NCI-H2196 treated with DMSO at 0.1 percent for 48 hours (cell line): Measurements from ENCODE around the gene ZC3H8.

Source experiments
- DNase-seq: peaks from one replicate; lab custom pipeline; 2025; ENCODE audit not compliant: unreplicated experiment; lab: John Stamatoyannopoulos, UW

Gene ZC3H8

DNA sequence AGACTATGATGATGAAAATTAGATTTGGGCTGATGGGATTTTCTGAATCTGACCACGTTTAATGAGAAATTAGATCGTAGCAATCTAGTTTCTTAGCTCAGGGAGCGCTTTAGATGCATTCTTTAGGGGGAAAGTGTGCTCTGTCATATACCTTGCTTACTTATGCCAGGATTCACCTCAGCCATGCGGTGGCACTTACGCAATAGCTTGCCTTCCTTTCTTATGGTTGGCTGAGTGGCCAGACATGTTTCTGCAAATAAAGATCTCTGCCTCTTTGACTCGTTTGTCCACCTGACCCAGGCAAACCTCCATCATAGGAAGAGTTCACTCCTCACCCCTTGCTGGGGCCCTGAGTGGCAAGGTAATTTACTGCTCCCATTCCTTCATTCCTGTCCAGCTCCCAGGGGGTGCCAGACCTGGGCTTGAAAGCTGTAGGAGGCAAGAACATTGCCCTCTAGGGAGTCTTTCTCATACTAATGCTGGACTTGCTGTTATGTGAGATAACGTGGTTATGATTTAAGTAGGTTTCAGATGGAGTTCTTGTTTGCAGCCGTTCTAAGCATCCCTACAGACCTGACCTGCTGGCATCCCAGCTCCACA, 59.6 kb downstream of the ZC3H8 start:
- DNase-seq: no peak

DNA sequence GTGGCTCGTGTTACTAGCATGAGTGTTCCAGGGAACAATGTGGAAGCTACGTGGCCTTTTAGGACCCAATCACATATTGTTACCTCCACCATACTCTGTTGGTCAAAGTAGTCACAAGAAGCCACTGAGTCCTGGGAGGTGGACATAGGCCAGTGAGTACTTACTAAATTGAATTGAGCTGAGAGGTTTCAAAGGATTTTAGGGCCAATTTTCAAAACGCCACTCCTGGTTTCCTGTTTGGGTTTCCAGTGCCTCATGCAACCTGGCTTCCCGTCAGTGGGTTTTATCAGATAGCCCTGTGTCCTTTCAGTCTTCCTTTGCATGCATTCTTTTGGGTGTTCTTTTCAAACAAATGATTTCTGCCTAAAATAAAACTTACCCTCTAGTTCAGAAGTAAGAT, 60.4 kb downstream of the ZC3H8 start:
- DNase-seq: no peak

DNA sequence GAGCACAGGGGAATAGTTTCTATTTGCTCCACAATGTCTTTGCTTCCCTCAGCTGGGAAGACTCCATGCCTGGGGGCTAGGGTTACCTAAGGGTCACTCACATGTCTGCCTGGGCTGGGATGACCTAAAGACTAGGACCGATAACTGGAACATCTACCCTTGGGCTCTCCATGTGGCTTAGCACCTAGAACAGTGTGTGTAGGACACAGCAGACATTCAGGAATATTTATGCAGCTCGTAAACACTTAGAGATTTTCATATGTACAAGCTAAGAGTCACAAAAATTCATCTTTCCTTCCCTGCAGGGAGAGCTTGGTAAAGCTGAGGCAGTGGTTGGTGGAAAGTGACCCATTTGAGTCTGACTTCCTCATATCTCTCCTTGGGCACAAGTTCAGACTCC, 60.8 kb downstream of the ZC3H8 start:
- no peak for DNase-seq

DNA sequence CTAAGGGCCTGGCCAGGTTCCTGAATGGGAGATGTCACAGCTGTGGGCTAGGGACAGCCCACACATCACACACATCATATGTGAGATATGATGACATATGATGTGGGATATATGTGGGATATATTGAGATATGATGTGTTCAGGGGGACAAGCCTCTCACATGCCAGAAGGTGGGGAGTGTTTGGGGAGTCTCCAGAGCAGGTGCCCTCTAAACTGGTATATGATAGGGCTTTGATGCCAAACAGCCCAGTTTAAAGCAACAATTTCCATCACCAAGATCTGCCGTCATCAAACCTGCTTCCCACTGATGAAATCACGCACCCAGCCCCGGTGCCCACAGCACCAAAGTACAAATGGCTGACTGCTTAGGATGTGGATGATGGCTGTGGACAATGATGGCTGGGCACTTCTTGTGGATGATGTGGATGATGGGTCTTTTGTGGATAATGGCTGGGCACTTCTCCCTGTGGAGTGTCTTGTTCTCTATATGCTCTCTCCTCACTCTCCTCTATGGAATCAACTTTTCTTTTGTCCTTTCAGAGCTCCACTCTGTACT, 65.8 kb downstream of the ZC3H8 start:
- DNase-seq: no peak

DNA sequence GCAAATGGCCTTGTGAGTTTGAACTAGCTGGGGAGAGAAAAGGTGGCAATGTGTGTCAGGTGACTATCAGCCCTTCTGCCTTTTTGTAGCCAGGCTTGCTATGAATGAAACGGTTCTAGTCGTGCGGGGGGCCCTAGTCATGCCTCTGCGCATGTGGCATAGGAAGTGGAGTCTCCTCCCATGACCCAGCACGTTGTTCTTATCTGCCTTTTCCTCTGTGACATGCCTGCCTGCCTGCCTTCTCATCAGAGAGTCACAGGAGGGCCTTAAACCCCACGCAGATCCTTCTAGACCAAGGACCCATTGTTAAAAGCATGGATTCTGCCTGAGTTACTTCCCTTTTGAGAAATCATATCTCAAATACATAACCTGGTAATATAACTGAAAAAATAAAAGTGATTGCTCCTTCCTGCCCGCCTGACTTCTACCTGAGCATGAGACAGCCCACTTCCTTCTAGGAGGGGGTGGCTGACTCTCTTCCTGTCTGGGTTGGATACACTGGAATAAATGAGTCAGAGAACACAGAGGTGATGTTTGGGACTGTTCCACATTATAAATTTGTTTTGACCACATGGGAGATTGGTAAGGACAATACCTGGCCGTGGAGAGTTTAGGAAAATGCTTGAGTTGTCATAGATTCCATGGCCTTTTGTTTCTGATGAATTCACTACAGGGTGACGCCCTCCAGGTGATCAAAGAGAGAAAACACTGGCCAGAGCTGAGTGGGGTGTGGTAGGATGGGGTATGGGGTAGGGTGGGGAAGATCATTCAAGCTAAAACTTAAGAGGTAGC, 66.8 kb downstream of the ZC3H8 start:
- peak; percentile 7 for DNase-seq

DNA sequence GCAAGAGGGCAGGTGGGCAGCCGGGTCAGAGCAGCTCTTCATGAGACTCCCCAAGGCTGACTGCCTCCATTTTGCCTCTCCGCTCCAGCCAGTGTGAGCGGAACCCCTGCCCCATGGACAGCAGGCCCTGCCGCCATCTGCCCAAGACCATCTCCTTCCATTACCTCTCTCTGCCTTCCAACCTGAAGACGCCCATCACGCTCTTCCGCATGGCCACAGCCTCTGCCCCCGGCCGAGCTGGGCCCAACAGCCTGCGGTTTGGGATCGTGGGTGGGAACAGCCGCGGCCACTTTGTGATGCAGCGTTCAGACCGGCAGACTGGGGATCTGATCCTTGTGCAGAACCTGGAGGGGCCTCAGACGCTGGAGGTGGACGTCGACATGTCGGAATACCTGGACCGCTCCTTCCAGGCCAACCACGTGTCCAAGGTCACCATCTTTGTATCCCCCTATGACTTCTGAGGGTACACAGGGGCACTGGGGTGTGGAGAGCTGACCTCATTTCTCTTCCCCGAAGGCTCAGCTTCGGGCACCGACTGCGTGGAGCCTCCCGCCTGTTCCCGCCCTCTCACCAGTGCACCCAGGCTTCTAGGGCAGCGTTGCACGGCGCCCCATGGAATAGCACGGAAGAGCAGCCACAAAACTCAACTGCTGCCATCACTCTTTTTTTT, 67.7 kb downstream of the ZC3H8 start:
- DNase-seq: no peak

DNA sequence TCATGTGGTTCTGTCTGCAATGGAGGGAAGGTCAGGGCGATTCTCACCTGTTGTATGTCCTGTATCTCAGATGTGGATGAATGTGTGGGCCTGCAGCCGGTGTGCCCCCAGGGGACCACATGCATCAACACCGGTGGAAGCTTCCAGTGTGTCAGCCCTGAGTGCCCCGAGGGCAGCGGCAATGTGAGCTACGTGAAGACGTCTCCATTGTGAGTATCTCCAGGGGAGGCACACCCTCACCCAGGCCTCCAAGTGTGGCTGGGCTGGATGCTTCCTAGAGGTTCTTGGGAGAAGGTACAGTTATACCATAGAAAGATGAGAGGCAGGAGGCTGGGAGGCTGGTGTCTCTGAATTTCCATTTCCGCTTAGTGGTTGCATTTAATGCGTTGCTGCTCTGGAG, 69.7 kb downstream of the ZC3H8 start:
- DNase-seq: no peak

DNA sequence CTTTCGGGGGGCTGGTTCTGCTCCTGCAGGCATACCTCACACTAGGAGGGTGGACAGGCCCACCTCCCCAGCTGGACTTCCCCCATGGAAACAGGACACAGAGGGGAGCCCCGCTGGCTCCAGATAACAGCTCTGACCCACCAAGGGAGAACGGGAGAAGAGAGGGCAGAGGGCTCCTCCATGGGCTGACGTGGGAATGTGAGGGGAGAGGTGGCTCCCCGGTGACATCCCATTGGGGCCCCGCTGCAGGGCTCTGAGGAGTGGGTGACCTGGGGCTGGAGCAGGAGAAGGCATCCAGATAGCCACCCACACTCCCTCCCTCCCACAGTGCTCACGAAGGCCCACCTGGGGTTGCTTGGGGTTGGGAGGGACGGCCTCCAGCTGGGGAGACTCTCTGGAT, 70.7 kb downstream of the ZC3H8 start:
- DNase-seq: no peak

DNA sequence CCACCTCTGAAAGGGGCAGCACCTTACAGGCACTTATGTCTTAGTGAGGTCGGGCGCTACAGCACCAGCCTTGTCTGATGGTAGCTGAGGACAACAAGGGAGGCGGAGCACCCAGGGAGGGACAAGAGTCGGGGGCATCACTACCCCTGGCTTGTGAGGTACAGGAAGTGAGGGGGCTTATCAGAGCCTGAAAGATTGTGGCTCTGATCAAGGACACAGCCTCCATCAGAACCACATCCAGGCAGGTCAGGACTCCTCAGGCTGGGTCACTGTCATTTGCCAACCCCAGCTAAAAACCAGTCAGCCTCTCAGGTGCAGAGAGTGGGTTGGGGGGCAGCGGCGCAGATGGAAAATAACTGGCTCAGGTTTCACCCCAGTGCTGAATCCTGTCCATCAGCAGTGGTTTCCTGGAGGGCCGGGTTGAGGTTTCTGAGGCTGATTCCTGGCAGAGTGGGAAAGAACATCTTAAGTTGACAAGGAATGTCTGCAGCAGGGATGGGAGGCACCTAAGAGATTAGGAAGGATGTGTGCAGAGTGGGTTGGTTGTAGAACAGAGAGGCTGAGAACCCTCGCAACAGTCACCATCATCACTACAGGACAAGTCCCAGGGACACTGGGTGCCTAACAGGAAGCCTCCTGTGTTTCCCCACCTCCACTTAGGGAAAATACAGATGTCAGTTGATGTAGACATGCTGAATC, 71.4 kb downstream of the ZC3H8 start:
- no peak for DNase-seq

DNA sequence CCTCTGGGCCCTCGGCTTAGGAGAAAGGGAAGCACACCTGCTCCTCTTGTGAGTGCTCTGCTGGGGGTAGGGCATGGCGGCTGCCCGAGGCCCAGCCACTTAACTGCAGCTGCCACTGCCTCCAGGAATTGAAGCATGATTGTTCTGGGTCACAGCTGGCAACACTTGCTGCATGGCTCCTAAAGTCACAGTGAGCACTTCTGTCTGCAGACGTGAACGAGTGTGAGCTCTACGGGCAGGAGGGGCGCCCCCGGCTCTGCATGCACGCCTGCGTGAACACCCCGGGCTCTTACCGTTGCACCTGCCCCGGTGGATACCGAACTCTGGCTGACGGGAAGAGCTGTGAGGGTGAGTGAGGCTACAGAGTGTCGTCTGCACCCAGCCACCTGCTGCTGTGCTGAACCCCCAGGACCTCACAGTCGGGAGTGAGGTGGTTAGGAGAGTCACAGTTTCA, 72.2 kb downstream of the ZC3H8 start:
- DNase-seq: peak; percentile 85

DNA sequence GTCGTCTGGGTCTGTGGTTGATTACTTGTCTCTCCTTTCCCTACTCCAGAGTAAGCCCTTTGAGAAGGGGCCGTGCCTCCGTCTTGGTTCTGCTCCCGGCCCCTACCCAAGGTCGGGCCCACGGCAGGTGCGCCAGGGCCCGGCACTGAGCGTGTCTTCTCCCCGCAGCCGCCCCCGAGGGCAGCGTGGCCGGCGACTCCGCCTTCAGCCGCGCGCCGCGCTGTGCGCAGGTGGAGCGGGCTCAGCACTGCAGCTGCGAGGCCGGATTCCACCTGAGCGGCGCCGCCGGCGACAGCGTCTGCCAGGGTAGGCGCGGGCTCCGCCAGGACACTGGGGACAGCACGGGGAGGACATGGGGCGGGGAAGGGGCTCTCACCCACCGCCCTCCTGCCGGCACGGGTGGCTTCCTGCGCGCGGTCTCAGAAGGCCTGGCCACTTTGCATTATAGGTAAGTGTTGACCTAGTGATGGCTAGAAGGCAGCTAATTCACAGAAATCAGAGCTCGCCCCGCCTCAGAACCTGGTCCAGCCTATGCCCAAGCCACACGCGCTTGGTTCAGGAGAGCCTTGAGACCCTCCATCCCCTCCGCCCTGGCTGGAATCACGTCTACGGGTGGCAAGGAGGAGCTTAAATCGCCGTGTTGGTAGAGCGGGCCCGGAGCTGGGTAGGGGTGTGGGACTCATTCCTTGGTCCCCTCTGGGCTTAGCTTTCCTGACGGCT, 73.1 kb downstream of the ZC3H8 start:
- peak; percentile 37 for DNase-seq

DNA sequence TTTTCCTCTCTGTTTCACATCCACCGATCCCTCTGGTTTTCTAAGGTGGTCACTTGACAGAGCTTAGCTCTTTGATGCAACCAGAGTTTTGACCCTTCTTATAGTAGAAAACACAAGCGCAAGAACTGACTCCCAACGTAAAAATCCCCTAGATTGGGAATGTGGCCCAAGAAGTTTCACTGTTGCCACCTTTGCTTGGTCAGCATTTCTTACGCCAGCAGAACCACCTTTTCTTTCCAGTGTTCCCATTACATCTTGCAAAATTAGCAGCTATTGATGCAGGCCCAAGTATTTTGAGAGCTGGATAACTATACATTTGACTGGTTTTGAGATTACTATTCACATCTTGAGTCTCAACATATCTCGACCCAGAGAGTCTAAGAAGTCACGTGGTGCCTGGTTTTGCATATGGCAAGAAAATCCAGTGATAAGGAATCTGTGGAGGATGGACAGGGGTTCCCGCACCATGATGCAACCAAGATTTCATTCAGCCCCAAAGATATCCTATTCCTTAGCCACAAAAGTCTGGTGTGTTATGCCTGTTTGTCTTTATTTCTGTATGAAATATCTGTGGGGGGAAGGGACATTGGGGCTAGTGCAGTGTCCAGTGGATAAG, 78.8 kb downstream of the ZC3H8 start:
- DNase-seq: no peak

DNA sequence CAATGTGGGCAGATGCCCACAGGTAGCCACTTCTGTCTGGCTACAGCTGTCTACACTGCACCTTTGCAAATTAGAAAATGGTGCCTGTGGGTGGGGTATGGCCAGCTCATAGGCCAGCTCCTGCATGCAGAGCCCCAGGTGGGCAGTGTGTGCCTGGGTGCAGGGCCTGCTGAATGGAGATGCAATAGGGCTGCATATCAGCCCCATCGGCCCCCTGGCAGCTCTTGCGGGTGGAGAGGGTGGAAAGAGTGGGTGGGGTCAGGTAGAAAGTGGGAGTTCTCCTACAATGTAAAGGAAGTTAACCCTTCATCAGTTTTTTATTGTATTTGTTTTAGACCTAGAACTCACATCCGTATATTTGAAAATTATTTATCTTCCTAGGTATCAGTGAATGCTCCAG, 79.5 kb downstream of the ZC3H8 start:
- DNase-seq: no peak

DNA sequence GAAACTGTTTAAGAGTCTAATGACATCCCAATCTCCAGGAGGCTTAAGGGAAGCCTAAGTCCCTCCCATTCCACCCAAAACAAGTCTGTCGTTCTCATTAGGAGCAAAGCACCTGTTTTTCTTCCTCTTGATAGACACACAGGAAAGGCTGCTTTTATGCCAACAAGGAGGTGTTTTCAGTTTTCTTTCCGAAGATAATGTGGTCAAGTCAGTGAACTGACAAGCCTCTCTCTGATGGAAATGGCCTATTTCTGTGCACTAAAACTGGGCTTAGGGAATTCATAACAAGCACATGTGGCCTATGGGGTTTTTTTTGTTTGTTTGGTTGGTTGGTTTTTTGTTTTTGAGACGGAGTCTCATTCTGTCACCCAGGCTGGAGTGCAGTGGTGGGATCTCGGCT, 80.5 kb downstream of the ZC3H8 start:
- DNase-seq: no peak

DNA sequence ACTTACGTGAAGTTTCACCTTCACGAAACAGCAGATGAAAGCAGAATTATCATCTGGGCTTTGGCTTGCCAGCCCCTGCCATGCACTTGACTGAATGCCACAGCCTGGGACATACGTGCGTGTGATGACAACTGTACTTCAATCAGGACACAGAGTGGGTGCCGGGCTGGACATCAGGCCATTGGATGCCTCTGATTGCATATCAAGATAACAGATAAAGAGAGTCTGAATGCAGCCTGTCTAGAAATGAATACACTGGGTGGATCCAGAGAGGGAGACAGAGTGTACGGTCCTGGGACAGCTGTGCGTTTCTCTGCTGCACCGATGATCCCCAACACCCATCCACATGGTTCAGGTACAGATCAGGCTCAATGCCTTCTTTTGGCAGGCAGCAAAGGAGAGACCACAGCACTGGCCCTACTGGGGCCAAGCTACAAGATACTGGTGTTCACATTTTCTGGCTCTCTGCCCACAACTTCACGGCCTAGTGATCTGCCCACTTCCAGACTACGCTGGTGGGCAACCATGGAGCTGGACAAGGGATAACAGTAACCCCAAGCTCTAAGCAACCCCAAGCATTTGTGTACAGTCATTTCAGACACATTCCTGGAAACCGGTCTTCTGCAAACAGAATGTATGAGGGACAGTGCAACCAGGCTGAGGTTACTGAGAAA, 81.1 kb downstream of the ZC3H8 start:
- no peak for DNase-seq

DNA sequence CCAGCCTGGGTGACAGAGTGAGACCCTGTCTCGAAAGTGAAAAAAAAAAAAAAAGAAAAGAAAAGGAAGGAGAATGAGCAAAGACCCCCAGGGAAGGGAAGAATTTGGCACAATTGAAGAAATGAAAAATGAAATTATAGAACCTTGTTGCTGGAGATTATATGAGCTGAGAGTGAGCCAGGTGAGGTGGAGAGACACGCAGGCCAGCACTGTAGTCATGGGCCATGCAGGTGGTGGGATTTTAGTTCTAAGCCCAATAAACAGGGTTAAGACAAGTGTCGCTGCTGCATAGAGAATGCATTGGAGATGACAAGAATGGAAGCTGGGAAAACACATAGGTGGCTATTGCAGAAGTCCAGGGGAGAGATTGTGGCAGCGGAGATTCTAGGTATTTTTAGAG, 84.3 kb downstream of the ZC3H8 start:
- no peak for DNase-seq

DNA sequence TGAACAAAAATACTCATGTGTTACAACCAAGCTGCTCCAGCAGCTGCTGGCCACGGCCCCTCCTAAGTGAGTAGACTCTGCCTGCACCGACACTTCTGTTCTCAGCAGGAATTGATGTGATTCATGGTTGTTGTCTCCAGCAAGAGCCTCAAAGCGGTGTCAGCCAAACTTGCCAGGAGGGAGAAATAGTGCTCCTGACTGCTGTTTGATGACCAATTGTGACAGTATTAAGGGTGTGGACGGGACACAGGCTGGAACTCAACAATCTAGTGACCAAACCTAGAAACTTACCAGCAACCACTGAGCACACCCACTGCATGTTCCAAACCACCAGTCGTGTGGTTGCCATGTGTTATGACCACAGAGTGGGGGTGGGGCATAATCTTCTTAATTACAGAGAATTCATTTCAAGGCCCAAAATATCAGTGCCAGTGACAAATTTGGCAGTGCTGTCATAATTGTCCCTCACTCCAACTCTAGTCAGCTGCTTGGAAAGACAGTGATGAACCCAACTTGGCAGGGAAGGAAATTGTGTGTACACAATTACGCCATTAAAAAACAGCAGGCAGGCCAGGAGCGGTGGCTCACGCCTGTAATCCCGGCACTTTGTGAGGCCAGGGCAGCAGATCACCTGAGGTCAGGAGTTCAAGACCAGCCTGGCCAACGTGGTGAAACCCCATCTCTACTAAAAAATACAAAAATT, 86.3 kb downstream of the ZC3H8 start:
- DNase-seq: no peak

DNA sequence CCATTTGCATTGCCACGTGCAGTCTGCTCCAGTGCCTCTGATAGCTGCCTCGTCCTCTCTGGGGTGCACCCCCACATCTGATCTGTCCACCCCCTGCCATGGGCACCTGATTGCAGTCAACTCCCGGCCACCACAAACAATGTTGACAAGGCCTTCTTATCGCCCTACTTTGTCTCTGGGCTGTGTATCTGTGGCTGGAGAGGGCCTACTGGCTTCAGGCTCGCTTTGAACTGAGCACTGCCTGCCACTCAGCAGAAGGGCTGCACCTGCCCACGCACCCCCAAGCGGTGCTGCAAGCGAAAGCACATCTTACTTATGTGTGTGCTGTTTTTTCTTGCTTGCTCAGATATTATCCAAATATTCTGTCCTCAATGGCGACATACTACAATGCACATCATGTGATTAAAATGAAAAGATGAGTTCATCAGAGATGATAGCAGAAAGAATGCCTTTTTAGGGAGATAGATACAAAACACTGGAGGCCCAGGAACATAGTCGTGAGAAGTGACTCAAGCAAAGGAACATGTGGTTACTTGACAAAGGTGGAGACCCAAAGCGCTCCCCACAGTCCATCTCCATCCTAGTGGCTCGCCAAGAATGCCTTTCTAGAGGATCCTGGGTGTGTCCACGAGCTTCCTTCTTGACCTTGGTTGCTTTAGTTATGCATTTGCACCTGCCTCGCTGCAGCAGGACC, 87.9 kb downstream of the ZC3H8 start:
- DNase-seq: no peak

DNA sequence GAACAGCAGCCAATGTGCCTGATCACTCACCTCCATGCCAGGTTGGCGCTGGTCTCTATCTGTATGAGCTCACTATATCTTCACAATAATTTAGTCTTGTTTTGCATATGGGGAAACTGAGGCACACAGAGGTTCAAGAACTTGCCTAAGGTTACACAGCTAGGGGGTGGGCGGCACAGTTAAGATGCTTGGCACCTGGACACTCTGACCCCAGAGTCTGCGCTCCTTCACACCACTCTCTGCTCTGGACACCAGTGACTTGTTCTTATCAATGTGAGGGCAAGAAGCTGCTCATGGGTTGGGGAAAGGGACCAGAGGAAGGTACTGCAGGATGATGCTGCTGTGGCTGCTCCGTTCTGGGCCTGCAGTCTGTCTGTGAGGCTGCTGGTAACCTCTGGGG, 89.5 kb downstream of the ZC3H8 start:
- DNase-seq: no peak
